MM.1S (cell line): ENCODE data around the gene C10orf53.

Experiments used
- CTCF ChIP-seq: fragments of 300-600 bp; sonication (generic); IDR thresholded peaks from 2 replicates; pipeline ENCODE4 v1.5.1; 2016; ENCODE audit warnings: antibody characterized with exemption, low read length, mixed read lengths
- EZH2 ChIP-seq: fragments of 300-600 bp; sonication (generic); optimal IDR thresholded peaks from 2 replicates; pipeline ENCODE3; 2017; ENCODE audit warnings: low read depth, mild to moderate bottlenecking, antibody characterized with exemption, low read length, mixed read lengths
- EZH2phosphoT487 ChIP-seq: fragments of 300-600 bp; sonication (generic); IDR thresholded peaks from 2 replicates; pipeline ENCODE4 v1.6.1; 2018; ENCODE audit warnings: antibody characterized with exemption, low read length

GRCh38 chr10:49667991-49668390, 11.5 kb upstream of the C10orf53 start:
- TF ChIP-seq EZH2phosphoT487 (no peak), CTCF (no peak), EZH2 (no peak)
